GM21529 (cell line): ENCODE measurements around the gene LMO1.

Experiments
- ATAC-seq: cut with Tn5 transposase; IDR thresholded peaks from one replicate; pipeline ENCODE4 v1.9.1; 2021; ENCODE audit not compliant: unreplicated experiment

Gene LMO1

GRCh38 chr11:8229299-8230177 is 34.1 kb downstream of the LMO1 start:
- ATAC-seq: no peak

DNA sequence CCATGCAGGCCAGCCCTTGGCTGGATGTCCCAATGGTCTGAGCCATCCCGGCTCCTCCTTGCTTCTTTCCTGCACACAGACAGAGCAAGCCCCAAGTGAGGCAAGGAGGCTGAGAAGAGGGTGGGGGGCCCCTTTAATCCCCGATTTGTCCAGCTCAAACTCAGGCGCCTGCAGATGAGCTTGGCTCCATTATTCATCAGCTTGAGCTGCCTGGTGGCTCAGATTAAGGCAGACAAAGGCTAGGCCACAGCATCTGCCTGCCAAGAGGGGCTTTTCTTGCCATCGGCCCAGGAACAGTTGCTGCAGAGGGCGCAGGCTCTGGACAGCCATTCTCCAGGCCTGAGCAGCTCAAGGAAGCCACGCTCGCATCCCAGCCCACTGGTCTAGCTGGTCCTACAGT is 35.4 kb downstream of the LMO1 start:
- ATAC-seq: no peak

GRCh38 chr11:8227156-8228152 is 36.2 kb downstream of the LMO1 start:
- no peak for ATAC-seq

- ATAC-seq: no peak
These were observed 38.1 kb downstream of the LMO1 start for GRCh38 chr11:8225589-8226036.

DNA sequence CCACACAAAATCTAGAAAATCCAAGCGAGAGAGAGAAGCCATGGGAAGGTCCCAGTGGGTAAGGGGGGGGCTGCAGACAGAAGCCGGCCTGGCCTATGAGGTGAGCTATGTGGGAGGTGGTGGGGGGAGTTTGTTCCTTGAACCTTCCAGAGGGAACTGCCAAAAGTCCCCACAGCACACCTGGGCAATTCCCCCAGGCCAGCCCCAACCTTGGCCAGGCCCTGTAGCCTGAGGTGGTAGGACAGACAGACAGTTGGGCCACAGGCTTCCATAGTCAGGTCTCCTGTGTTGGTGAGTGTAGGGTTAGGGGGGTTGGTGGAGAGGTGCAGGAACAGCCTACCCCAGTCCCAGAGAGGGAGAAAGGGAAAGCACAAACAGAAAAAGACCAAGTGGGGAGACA is 39.0 kb downstream of the LMO1 start:
- ATAC-seq: no peak

DNA sequence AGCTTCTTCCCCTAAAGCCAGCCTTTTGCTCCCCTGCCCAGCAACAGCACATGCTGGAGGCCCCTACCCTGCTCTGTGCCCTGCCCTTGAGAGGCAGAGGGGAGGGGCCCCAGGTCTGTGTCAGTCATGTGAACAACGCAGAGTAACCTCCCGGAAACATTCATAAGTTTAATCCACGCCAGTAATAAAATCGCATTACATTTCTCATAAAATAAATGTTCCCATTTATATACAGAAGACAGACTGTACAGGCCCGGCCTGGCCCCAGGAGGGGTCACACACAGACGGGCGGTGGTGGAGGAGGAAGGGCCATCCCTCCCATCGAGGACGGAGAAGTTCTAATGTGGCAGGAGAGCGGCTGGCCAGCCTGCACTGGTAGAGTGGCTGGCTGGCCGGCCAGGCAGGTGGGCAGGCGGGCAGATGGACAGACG is 39.5 kb downstream of the LMO1 start:
- ATAC-seq: no peak

DNA sequence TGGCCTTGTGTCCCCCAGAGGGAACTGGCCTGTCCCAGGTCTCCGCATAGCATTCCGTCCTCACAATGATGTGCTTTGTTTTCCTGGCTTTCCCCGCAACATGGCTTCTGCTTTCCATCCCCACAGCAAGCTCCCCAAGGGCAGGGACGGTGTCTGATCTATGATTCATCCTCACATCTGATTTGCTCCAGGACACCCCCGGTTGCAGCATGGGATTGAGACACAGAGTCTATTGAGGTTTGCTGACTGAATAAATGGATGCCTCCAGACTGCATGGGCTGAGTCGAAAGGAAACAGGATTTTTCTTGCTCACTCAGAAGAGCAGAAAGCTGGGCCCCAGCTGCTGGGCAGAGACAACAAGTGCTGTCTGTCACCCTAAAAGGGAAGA is 40.2 kb downstream of the LMO1 start:
- no peak for ATAC-seq

DNA sequence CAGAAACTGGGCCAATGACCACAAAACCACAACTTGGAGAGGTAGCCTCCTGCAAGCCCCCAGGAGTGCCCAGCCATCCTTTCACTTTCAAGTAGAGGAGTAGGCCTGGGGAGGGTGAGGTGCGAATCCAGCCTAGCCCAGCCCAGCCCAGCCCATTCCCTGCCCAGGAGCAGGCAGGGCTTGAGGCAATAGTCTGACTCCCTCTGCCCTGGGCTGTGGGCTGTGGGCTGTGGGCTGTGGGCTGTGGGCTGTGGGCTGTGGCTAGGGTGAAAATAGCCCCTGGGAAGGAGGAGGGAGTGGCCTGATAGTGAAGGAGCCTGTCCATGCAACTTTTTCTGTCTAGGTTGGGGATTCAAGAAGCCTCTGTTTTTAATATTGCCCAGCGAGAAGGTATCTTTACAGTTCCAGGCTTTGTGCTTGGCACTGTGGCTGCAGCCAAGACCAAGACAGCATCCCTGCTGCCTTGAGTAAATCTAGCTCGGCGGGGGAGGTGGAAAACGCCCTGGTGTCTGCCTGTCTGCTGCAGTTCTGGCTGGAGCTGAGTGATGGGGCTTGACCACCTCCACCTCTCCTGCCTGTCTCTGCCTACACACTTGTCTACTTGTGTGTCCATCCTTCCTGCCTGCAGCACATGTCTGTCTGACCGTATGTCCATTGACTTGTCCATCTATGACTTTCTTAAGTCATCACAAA is 40.7 kb downstream of the LMO1 start:
- ATAC-seq: no peak

DNA sequence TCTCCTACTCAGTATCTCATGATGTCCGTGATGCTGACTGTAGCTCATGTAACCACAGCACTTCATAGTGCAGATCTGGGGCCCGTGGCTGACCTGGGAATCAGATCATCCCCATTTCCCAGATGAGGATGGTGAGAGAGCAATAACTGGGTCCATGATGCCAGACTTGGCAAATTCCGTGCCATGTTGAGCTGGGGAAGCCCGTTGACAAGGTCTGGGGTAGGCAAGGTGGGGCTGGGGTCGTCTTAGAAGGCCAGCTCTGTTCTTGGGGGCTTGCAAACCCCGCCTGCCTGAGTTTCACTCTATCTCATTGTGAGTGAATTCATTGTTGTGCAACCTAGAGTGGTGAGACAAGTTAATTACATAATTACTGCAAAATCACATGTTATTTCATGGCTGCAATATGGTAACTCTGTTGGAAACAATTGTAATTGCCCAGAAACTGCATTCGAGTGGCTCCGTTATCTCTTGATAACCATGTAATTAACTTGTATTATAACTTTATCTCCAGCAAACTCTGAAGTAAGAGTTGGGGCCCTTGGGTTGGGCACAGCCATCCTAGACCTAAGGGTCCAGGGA is 41.7 kb downstream of the LMO1 start:
- ATAC-seq: no peak

DNA sequence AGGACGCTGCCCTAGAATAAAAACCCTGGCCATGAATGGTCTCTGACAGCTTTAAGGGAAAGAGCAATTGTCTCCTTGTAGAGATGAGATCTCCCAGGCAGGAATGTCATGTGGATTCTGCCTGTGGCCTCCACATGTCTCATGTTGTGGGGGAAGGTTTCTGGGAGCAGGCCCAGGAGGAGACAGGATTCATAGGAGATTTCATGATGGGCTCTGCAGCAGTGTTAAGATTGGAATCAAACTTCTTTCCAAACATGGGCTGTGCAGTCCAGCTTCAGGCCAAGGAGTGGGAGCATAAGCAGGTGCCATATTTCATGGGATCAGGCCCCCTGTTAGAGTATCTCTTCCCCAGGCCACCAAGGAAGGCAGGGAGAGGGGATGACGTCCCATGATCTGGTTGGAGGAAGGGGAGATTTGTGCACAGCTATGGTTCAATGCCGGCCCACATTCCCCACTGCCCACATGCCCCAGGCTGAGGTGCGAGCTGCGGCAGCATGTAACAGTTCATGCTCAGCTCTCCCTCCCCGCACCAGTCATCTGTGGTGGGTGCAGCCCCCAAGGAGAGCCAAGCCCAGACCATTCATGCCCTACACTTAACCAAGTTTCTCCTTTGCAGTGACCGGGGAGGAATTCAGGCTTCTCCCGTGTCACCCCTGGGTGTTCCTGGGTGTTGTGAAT is 42.5 kb downstream of the LMO1 start:
- no peak for ATAC-seq

GRCh38 chr11:8220261-8221045 is 43.2 kb downstream of the LMO1 start:
- ATAC-seq: no peak

DNA sequence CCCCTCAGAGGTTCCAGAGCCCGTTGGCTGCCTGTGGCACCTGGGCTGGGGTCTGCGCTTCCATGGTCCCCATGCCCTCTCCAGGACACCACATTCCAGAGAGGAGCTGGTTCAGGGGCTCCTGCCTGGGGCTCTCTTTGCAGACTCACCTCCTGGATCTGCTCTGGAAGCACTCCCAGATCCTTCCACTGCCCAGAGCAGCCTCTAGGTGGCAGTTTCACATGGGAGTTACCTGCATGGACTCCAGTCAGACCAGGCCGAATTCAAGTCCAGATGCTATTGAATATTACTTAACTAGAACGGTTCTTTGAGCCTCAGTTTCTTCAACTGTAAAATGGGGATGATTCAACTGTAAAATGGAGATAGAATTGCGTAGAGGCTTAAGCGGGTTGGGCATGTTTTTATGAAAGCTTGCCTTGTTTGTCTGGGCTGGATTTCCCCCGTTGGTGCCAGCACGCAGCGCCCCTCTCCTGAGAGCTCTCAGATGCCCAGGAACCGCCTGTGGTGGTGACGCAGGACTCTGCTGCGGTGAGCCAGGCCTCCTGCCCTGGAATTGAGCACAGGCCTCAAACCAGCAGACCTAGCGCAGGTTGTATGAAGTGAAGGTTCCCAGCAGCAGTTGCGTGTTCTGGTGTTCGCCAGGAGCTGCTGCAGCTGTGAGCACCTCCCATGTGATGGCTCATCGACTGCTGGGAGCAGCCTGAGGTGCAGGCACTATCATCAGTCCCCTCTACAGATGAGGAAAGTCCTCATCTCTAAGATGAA is 44.2 kb downstream of the LMO1 start:
- ATAC-seq: peak; percentile 65

- no peak for ATAC-seq
These were observed 44.8 kb downstream of the LMO1 start for GRCh38 chr11:8218840-8219239.

DNA sequence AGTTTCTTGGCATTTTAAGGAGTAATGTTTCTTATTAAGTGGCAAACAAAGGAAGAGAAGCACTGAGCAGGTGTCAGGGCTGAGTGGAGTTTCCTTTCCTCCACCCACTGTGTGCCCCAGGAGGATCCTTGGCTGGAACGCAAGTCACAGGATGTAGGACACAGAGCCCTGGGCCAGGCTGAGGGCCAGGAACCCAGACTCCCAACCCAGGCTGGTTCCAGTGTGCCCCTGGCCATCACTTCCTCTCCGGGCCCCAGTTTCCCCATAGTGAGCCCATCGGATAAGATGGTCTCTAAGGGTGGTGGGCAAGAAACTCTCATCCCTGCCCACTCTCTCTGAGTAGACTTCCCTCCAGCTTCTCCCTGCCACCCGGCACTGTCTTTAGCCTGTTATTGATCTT is 45.3 kb downstream of the LMO1 start:
- ATAC-seq: no peak

DNA sequence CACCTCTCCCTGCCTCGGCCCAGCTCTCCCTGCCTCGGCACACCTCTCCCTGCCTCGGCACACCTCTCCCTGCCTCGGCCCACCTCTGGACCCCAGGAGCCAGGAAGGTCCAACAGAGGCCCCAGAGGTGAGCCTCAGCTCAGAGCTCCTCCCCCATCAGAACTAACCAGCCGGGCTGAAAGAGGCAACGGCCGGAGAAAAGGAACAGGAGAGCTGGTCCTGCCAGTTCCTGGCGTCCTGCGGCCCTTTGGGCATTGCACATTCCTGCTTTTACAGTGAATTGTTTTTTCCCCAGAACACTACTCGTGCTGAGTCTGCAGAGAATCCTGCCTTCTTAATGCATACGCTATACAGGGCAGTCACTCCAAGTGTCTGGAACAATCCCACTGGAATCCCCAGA is 45.8 kb downstream of the LMO1 start:
- no peak for ATAC-seq

DNA sequence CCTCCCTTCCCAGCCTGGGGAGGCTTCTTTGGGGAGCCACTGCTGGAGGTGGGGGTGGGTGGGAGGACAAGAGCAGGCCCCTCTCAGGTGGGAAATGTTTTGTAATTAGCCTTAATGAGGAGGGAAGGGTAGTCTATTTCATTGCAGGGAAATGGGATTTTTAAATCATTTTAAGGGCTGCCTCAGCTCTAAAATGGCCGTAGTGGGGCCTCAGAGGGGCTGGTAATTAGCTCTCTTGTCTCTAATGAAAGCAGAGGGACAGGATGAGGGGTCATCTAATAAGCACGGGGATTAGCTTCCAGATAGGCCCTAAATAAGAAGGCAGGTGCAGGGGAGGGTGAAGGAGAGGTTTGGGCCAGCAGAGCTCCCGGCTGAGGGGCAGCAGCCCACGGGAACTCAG is 46.5 kb downstream of the LMO1 start:
- ATAC-seq: no peak

GRCh38 chr11:8213376-8213775 is 50.3 kb downstream of the LMO1 start:
- no peak for ATAC-seq

DNA sequence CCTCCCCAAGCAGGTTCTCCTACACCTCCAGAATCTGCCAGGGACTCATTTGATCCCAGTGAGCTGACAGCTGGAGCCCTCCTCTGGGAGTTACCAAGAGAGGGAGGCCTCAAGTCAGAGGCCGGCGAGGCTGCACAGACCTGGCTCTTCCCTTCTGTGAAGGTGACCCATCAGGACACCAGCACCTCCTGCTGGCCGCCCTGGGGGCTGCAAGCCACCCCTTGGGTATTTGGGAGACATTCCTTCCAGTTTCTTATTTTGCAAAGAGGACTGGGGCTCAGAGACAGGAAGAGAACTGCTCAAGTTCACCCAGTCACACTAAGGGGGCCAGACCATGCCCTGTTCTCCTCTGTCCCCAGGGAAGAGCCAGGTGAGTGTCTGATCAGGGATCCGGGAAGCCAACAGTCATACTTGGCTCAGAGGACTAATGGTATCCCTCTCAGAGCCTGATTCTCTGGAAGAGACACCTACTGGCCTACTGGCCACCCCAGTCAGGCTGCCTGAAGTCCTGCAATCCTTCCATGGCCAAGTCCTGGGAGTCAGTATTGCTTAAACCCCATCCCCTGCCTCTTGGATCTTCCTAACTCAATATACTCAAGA is 54.4 kb downstream of the LMO1 start:
- no peak for ATAC-seq
